Measurements from ENCODE around the gene CCN6. TPM values are rescaled to one million over a fixed set of nuclear protein-coding genes. Genes with fewer than 3 reads are reported as not detected.

The CCN6 gene
- total RNA-seq, 3 donors from 2014 or later (not counting 1 experiment from before 2014, with no cell fraction given) = not detected

GRCh38 chr6:112032728-112033127 lies 21.2 kb upstream of the CCN6 start:
- Mint-ChIP-seq H3K4me1 (peaks cover 19 to 23% of the 10 kb centered on the region in 2 donors), H3K27ac (no peak overlapping the region)
- peaks cover 13% of the 10 kb centered on the region for H3K4me1 ChIP-seq (ENCODE audit: control insufficient read depth, insufficient read depth, low read length)

GRCh38 chr6:112033791-112034615 lies 19.9 kb upstream of the CCN6 start:
- no peak overlapping the region for H3K4me3 Mint-ChIP-seq
- DNase-seq (no peak), ATAC-seq (no peak)
- H3K27me3 ChIP-seq (ENCODE audit: control insufficient read depth, insufficient read depth, low read length) = no peaks in the 10 kb centered on the region
- H3K4me3 ChIP-seq (ENCODE audit: low read length) = no peak overlapping the region
- no peaks in the 10 kb centered on the region for H3K36me3 ChIP-seq (ENCODE audit: control insufficient read depth, insufficient read depth, low read length)
- H3K4me1 Mint-ChIP-seq = peaks cover 8 to 10% of the 10 kb centered on the region in 2 donors
- peaks cover 5% of the 10 kb centered on the region for H3K4me1 ChIP-seq (ENCODE audit: control insufficient read depth, insufficient read depth, low read length)
- no peak overlapping the region for H3K27ac Mint-ChIP-seq
- no peaks in the 10 kb centered on the region for H3K36me3 Mint-ChIP-seq
- TF ChIP-seq CTCF (IDR thresholded peaks at IDR 0.05) = no peak
- WGBS (ENCODE audit: insufficient coverage) = 76% methylated on average over 6 of the region's 6 CpGs
- H3K9me3 ChIP-seq (ENCODE audit: control insufficient read depth, insufficient read depth, low read length) = no peaks in the 10 kb centered on the region
- H3K9me3 Mint-ChIP-seq = no peaks in the 10 kb centered on the region
- peaks cover 0 to 12% of the 10 kb centered on the region in 2 donors for H3K27me3 Mint-ChIP-seq (ENCODE audit: low read depth in 2 of 2)
- intact Hi-C loops (cut with micrococcal nuclease) = no loop called here
- no peak overlapping the region for H3K27ac ChIP-seq (ENCODE audit: low read length)

More at GRCh38 chr6:112032728-112033127, 21.2 kb upstream of the CCN6 start:
- intact Hi-C loops (cut with micrococcal nuclease) = no loop called here
- Mint-ChIP-seq H3K36me3 (no peaks in the 10 kb centered on the region), H3K9me3 (no peaks in the 10 kb centered on the region), H3K4me3 (no peak overlapping the region), H3K27me3 (ENCODE audit: low read depth in 2 of 2) (peaks cover 0 to 12% of the 10 kb centered on the region in 2 donors)
- no peak for DNase-seq
- Histone ChIP-seq H3K27me3 (ENCODE audit: control insufficient read depth, insufficient read depth, low read length) (no peaks in the 10 kb centered on the region), H3K9me3 (ENCODE audit: control insufficient read depth, insufficient read depth, low read length) (no peaks in the 10 kb centered on the region), H3K4me3 (ENCODE audit: low read length) (no peak overlapping the region), H3K27ac (ENCODE audit: low read length) (no peak overlapping the region), H3K36me3 (ENCODE audit: control insufficient read depth, insufficient read depth, low read length) (no peaks in the 10 kb centered on the region)
- WGBS (ENCODE audit: insufficient coverage) = 87% methylated on average over 6 of the region's 6 CpGs
- TF ChIP-seq CTCF (IDR thresholded peaks at IDR 0.05) = no peak
- ATAC-seq = no peak

- Mint-ChIP-seq H3K9me3 (no peaks in the 10 kb centered on the region), H3K36me3 (no peaks in the 10 kb centered on the region), H3K4me3 (no peak overlapping the region), H3K27ac (no peak overlapping the region), H3K27me3 (ENCODE audit: low read depth in 2 of 2) (peaks cover 0 to 12% of the 10 kb centered on the region in 2 donors), H3K4me1 (peaks cover 1 to 4% of the 10 kb centered on the region in 2 donors)
- Histone ChIP-seq H3K4me3 (ENCODE audit: low read length) (no peak overlapping the region), H3K27me3 (ENCODE audit: control insufficient read depth, insufficient read depth, low read length) (no peaks in the 10 kb centered on the region), H3K4me1 (ENCODE audit: control insufficient read depth, insufficient read depth, low read length) (no peaks in the 10 kb centered on the region), H3K36me3 (ENCODE audit: control insufficient read depth, insufficient read depth, low read length) (no peaks in the 10 kb centered on the region), H3K27ac (ENCODE audit: low read length) (no peak overlapping the region), H3K9me3 (ENCODE audit: control insufficient read depth, insufficient read depth, low read length) (no peaks in the 10 kb centered on the region)
- TF ChIP-seq CTCF (IDR thresholded peaks at IDR 0.05) = no peak
- intact Hi-C loops (cut with micrococcal nuclease) = no loop called here
- WGBS (ENCODE audit: insufficient coverage) = 60% methylated on average over 3 of the region's 4 CpGs
- ATAC-seq (no peak), DNase-seq (no peak)
Observed at GRCh38 chr6:112034616-112034995, 19.3 kb upstream of the CCN6 start.
